Activated naive CD8-positive, alpha-beta T cell treated with anti-CD3 and anti-CD28 coated beads, Interleukin-2, amount 50 U/mL, for 24 hours (primary cell): ENCODE results near the gene EEF2KMT.

Source experiments
- ATAC-seq: fragments of 150-1000 bp; cut with Tn5 transposase; one replicate; pipeline ENCODE4 v1.10.0; 2021
- DNase-seq: peaks from one replicate; pipeline ENCODE4 v3.0.0; 2021
- H3K27ac Mint-ChIP-seq: one replicate; pipeline ENCODE4 v1.8.0; 2021; ENCODE audit warnings: mild to moderate bottlenecking, mixed read lengths
- H3K27me3 Mint-ChIP-seq: one replicate; pipeline ENCODE4 v1.8.0; 2021; ENCODE audit warnings: mixed read lengths
- H3K36me3 Mint-ChIP-seq: one replicate; pipeline ENCODE4 v1.8.0; 2021; ENCODE audit warnings: low read depth, mixed read lengths
- H3K4me1 Mint-ChIP-seq: one replicate; pipeline ENCODE4 v1.8.0; 2021; ENCODE audit warnings: mixed read lengths
- H3K4me3 Mint-ChIP-seq: one replicate; pipeline ENCODE4 v1.8.0; 2021; ENCODE audit warnings: mild to moderate bottlenecking, moderate library complexity, mixed read lengths
- H3K9me3 Mint-ChIP-seq: one replicate; pipeline ENCODE4 v1.8.0; 2021; ENCODE audit warnings: mixed read lengths

EEF2KMT gene

GRCh38 chr16:5069854-5070253 is 27.7 kb downstream of the EEF2KMT start:
- Mint-ChIP-seq H3K36me3 (no peaks in the 10 kb centered on the region), H3K27me3 (no peaks in the 10 kb centered on the region), H3K9me3 (no peaks in the 10 kb centered on the region), H3K27ac (peak overlapping the region; percentile 18), H3K4me3 (no peak overlapping the region), H3K4me1 (peaks cover 25% of the 10 kb centered on the region)
- ATAC-seq, result no peak
- no peak for DNase-seq

- no peak for ATAC-seq
- H3K27me3 Mint-ChIP-seq, result no peaks in the 10 kb centered on the region
- H3K4me1 Mint-ChIP-seq, result peaks cover 25% of the 10 kb centered on the region
- H3K36me3 Mint-ChIP-seq, result no peaks in the 10 kb centered on the region
- no peaks in the 10 kb centered on the region for H3K9me3 Mint-ChIP-seq
- no peak overlapping the region for H3K4me3 Mint-ChIP-seq
- H3K27ac Mint-ChIP-seq, result no peak overlapping the region
- DNase-seq, result no peak
Observed at GRCh38 chr16:5069048-5069447, 28.5 kb downstream of the EEF2KMT start.

- Mint-ChIP-seq H3K27ac (no peak overlapping the region), H3K9me3 (no peaks in the 10 kb centered on the region), H3K27me3 (no peaks in the 10 kb centered on the region), H3K4me3 (no peak overlapping the region), H3K4me1 (peaks cover 7% of the 10 kb centered on the region), H3K36me3 (no peaks in the 10 kb centered on the region)
- ATAC-seq (no peak), DNase-seq (no peak)
Observed at GRCh38 chr16:5066511-5066910, 31.1 kb downstream of the EEF2KMT start.

GRCh38 chr16:5065813-5066212 is 31.8 kb downstream of the EEF2KMT start, which contains the start of gene C16orf89:
C16orf89 (minus strand) TSS chr16:5065956; CDS start chr16:5065908, 48 bp downstream.
- Mint-ChIP-seq H3K9me3 (no peaks in the 10 kb centered on the region), H3K4me3 (no peak within 1 kb of the TSS), H3K36me3 (no peaks in the 10 kb centered on the region), H3K27ac (no peak within 1 kb of the TSS), H3K27me3 (no peaks in the 10 kb centered on the region), H3K4me1 (peaks cover under 1% of the 10 kb centered on the region)
- ATAC-seq (no peak), DNase-seq (no peak)

GRCh38 chr16:5065326-5065725 is 32.3 kb downstream of the EEF2KMT start:
- ATAC-seq (no peak), DNase-seq (no peak)
- Mint-ChIP-seq H3K36me3 (no peaks in the 10 kb centered on the region), H3K4me3 (no peak overlapping the region), H3K27me3 (no peaks in the 10 kb centered on the region), H3K9me3 (no peaks in the 10 kb centered on the region), H3K27ac (no peak overlapping the region), H3K4me1 (no peaks in the 10 kb centered on the region)

GRCh38 chr16:5064915-5065314 is 32.7 kb downstream of the EEF2KMT start:
- no peaks in the 10 kb centered on the region for H3K27me3 Mint-ChIP-seq
- DNase-seq, result no peak
- H3K4me1 Mint-ChIP-seq, result no peaks in the 10 kb centered on the region
- H3K9me3 Mint-ChIP-seq, result no peaks in the 10 kb centered on the region
- no peaks in the 10 kb centered on the region for H3K36me3 Mint-ChIP-seq
- ATAC-seq, result no peak
- no peak overlapping the region for H3K4me3 Mint-ChIP-seq
- no peak overlapping the region for H3K27ac Mint-ChIP-seq

GRCh38 chr16:5062790-5063765 is 34.5 kb downstream of the EEF2KMT start:
- no peaks in the 10 kb centered on the region for H3K27me3 Mint-ChIP-seq
- no peak overlapping the region for H3K27ac Mint-ChIP-seq
- no peak overlapping the region for H3K4me3 Mint-ChIP-seq
- no peaks in the 10 kb centered on the region for H3K4me1 Mint-ChIP-seq
- H3K36me3 Mint-ChIP-seq, result no peaks in the 10 kb centered on the region
- no peak for ATAC-seq
- H3K9me3 Mint-ChIP-seq, result no peaks in the 10 kb centered on the region
- no peak for DNase-seq

GRCh38 chr16:5062051-5062450 is 35.5 kb downstream of the EEF2KMT start:
- H3K27ac Mint-ChIP-seq, result no peak overlapping the region
- no peak for ATAC-seq
- DNase-seq, result no peak

GRCh38 chr16:5060073-5060641 is 37.4 kb downstream of the EEF2KMT start:
- no peak overlapping the region for H3K27ac Mint-ChIP-seq
- DNase-seq, result no peak
- no peak for ATAC-seq
- H3K36me3 Mint-ChIP-seq, result no peaks in the 10 kb centered on the region
- H3K27me3 Mint-ChIP-seq, result no peaks in the 10 kb centered on the region
- H3K4me3 Mint-ChIP-seq, result no peak overlapping the region
- no peaks in the 10 kb centered on the region for H3K4me1 Mint-ChIP-seq
- no peaks in the 10 kb centered on the region for H3K9me3 Mint-ChIP-seq

More at GRCh38 chr16:5062051-5062450, 35.5 kb downstream of the EEF2KMT start:
- Mint-ChIP-seq H3K27me3 (no peaks in the 10 kb centered on the region), H3K36me3 (no peaks in the 10 kb centered on the region), H3K9me3 (no peaks in the 10 kb centered on the region), H3K4me3 (no peak overlapping the region), H3K4me1 (no peaks in the 10 kb centered on the region)

- no peaks in the 10 kb centered on the region for H3K9me3 Mint-ChIP-seq
- H3K27me3 Mint-ChIP-seq, result no peaks in the 10 kb centered on the region
- no peaks in the 10 kb centered on the region for H3K36me3 Mint-ChIP-seq
- no peak for ATAC-seq
- no peak for DNase-seq
- no peak overlapping the region for H3K27ac Mint-ChIP-seq
- H3K4me3 Mint-ChIP-seq, result no peak overlapping the region
- H3K4me1 Mint-ChIP-seq, result no peaks in the 10 kb centered on the region
Observed at GRCh38 chr16:5059386-5060072, 38.1 kb downstream of the EEF2KMT start.

GRCh38 chr16:5058476-5058875 is 39.1 kb downstream of the EEF2KMT start:
- Mint-ChIP-seq H3K36me3 (no peaks in the 10 kb centered on the region), H3K4me3 (no peak overlapping the region), H3K27ac (no peak overlapping the region), H3K9me3 (no peaks in the 10 kb centered on the region), H3K27me3 (no peaks in the 10 kb centered on the region), H3K4me1 (no peaks in the 10 kb centered on the region)
- no peak for DNase-seq
- ATAC-seq, result no peak

GRCh38 chr16:5056352-5056751 is 41.2 kb downstream of the EEF2KMT start:
- ATAC-seq, result peak; percentile 94
- DNase-seq, result peak; percentile 53
- H3K9me3 Mint-ChIP-seq, result no peaks in the 10 kb centered on the region
- H3K27me3 Mint-ChIP-seq, result no peaks in the 10 kb centered on the region
- H3K27ac Mint-ChIP-seq, result no peak overlapping the region
- H3K4me1 Mint-ChIP-seq, result no peaks in the 10 kb centered on the region
- H3K4me3 Mint-ChIP-seq, result no peak overlapping the region
- H3K36me3 Mint-ChIP-seq, result no peaks in the 10 kb centered on the region

- no peak overlapping the region for H3K27ac Mint-ChIP-seq
- no peak for ATAC-seq
Observed at GRCh38 chr16:5054876-5055865, 42.4 kb downstream of the EEF2KMT start.

GRCh38 chr16:5046914-5047313 is 50.7 kb downstream of the EEF2KMT start:
- Mint-ChIP-seq H3K4me1 (no peaks in the 10 kb centered on the region), H3K9me3 (no peaks in the 10 kb centered on the region), H3K27ac (no peak overlapping the region), H3K4me3 (no peak overlapping the region), H3K36me3 (no peaks in the 10 kb centered on the region), H3K27me3 (no peaks in the 10 kb centered on the region)
- DNase-seq, result no peak
- ATAC-seq, result no peak

More at GRCh38 chr16:5054876-5055865, 42.4 kb downstream of the EEF2KMT start:
- DNase-seq, result no peak
- no peaks in the 10 kb centered on the region for H3K4me1 Mint-ChIP-seq
- H3K9me3 Mint-ChIP-seq, result no peaks in the 10 kb centered on the region
- H3K36me3 Mint-ChIP-seq, result no peaks in the 10 kb centered on the region
- H3K27me3 Mint-ChIP-seq, result no peaks in the 10 kb centered on the region
- no peak overlapping the region for H3K4me3 Mint-ChIP-seq
